PC-3 (cell line): ENCODE results near the gene AEBP1. TPM values are rescaled to one million over a fixed set of nuclear protein-coding genes. Genes with fewer than 3 reads are reported as not detected.
A peak's percentile ranks its signal among the peaks of the same experiment; 100 is the strongest.

Source experiments
- ATAC-seq: fragments of 200-7000 bp; cut with Tn5 transposase; 2 replicates; pipeline ENCODE4 v1.9.1; 2020; ENCODE audit warnings: mild to moderate bottlenecking, moderate library complexity
- BruUV-seq: library from RNA; stranded (reverse); fragments of 400-500 nt; replicated peaks from 2 replicates; lab custom pipeline; 2021; lab: Mats Ljungman, UMichigan
- CTCF ChIA-PET: fragments of 300-600 bp; sonication (Branson Sonifier 250); formaldehyde crosslinking; loops from one replicate; lab custom pipeline; 2022; ENCODE audit warnings: antibody characterized with exemption; lab: Charles Lee
- POLR2A ChIA-PET: fragments of 300-600 bp; sonication (Branson Sonifier 250); formaldehyde crosslinking; loops from one replicate; lab custom pipeline; 2022; ENCODE audit warnings: antibody characterized with exemption; ENCODE audit not compliant: unreplicated experiment; lab: Charles Lee
- DNase-seq: peaks from one replicate; pipeline ENCODE4 v3.0.0-alpha.2; 2015
- H2AFZ ChIP-seq: fragments of 300-600 bp; sonication (generic); 2 replicates; pipeline ENCODE4 v1.6.0; 2016; ENCODE audit warnings: antibody characterized with exemption, low read length
- H3F3A ChIP-seq: fragments of 300-600 bp; sonication (generic); one replicate; pipeline ENCODE4 v1.6.0; 2017; ENCODE audit warnings: antibody characterized with exemption, low read length, control low read depth, mild to moderate bottlenecking; ENCODE audit not compliant: unreplicated experiment
- H3K27ac ChIP-seq: fragments of 300-600 bp; sonication (generic); 2 replicates; pipeline ENCODE4 v1.5.1; 2016; ENCODE audit warnings: mild to moderate bottlenecking, low read length
- H3K27me3 ChIP-seq: fragments of 300-600 bp; sonication (generic); 2 replicates; pipeline ENCODE4 v1.6.1; 2016; ENCODE audit warnings: low read length, mixed read lengths
- H3K36me3 ChIP-seq: fragments of 300-600 bp; sonication (generic); 2 replicates; pipeline ENCODE4 v1.6.1; 2016; ENCODE audit warnings: low read depth, mixed run types, low read length, mixed read lengths
- H3K4me1 ChIP-seq: fragments of 300-600 bp; sonication (generic); 2 replicates; pipeline ENCODE4 v1.5.1; 2016; ENCODE audit warnings: low read length; ENCODE audit not compliant: insufficient read depth
- H3K4me2 ChIP-seq: fragments of 300-600 bp; sonication (generic); 2 replicates; pipeline ENCODE4 v1.6.0; 2016; ENCODE audit warnings: low read length
- H3K4me3 ChIP-seq: fragments of 300-600 bp; sonication (generic); 2 replicates; pipeline ENCODE4 v1.5.1; 2016; ENCODE audit warnings: mild to moderate bottlenecking, low read length, mixed read lengths
- H3K79me2 ChIP-seq: fragments of 300-600 bp; sonication (generic); 2 replicates; pipeline ENCODE4 v1.6.1; 2017; ENCODE audit warnings: low read length, mixed read lengths
- H3K9ac ChIP-seq: fragments of 300-600 bp; sonication (generic); 2 replicates; pipeline ENCODE4 v1.6.0; 2016; ENCODE audit warnings: mild to moderate bottlenecking, low read length
- H3K9me2 ChIP-seq: fragments of 300-600 bp; sonication (generic); replicated peaks from 2 replicates; pipeline ENCODE4 v1.6.1; 2016; ENCODE audit warnings: mixed run types, low read length, mixed read lengths
- H3K9me3 ChIP-seq: fragments of 300-600 bp; sonication (generic); 2 replicates; pipeline ENCODE4 v1.6.1; 2016; ENCODE audit warnings: low read length, mixed read lengths
- H4K20me1 ChIP-seq: fragments of 300-600 bp; sonication (generic); 2 replicates; pipeline ENCODE4 v1.6.1; 2016; ENCODE audit warnings: low read length, mixed read lengths
- EZH2 ChIP-seq: fragments of 300-600 bp; sonication (generic); IDR thresholded peaks from one replicate; pipeline ENCODE4 v1.6.1; 2017; ENCODE audit warnings: antibody characterized with exemption, mild to moderate bottlenecking, low read length; ENCODE audit not compliant: unreplicated experiment
- EZH2phosphoT487 ChIP-seq: fragments of 300-600 bp; sonication (generic); IDR thresholded peaks from 2 replicates; pipeline ENCODE4 v1.6.1; 2018; ENCODE audit warnings: mild to moderate bottlenecking, antibody characterized with exemption, low read length, borderline replicate concordance
- intact Hi-C: fragments of 100-400 bp; cut with micrococcal nuclease; formaldehyde crosslinking; loops from 2 replicates; pipeline ENCODE4 v1.9.0; 2023
- microRNA-seq: library from miRNA; unstranded; fragments of <30 nt; microRNA quantifications from one replicate; pipeline ENCODE4 v1.1.0, GENCODE V29; 2020; ENCODE audit not compliant: unreplicated experiment
- total RNA-seq: library from RNA; depleted of rRNA; stranded (reverse); fragments of >200 nt; gene quantifications from 2 replicates; pipeline ENCODE4 v1.2.3, GENCODE V29; 2014; rRNA removed

Gene AEBP1
- total RNA-seq, 1 experiment from 2014 or later = not detected

- Histone ChIP-seq H3K27me3 (0 out of 2 replicates have a peak, but pooled peaks cover 6% of the 10 kb centered on the region), H2AFZ (no peak overlapping the region), H3K4me2 (no peak overlapping the region; the same call in 1 of the 2 replicates), H3K4me1 (peaks cover 12% of the 10 kb centered on the region; the same call in 1 of the 2 replicates), H4K20me1 (no peaks in the 10 kb centered on the region), H3K9ac (no peak overlapping the region), H3K79me2 (no peaks in the 10 kb centered on the region), H3K9me2 (no peaks in the 10 kb centered on the region), H3K36me3 (no peaks in the 10 kb centered on the region), H3K9me3 (no peaks in the 10 kb centered on the region), H3K4me3 (no peak overlapping the region), H3F3A (no peaks in the 10 kb centered on the region), H3K27ac (no peak overlapping the region)
- ATAC-seq (peak; percentile 65), DNase-seq (peak; percentile 68)
- POLR2A ChIA-PET = no interaction called here
- CTCF ChIA-PET = no interaction called here
- no peak for TF ChIP-seq EZH2
- TF ChIP-seq EZH2phosphoT487 = no peak
- intact Hi-C loops = no loop called here
- BruUV-seq = no TSS peak
These were observed 59.4 kb downstream of the AEBP1 start for GRCh38 chr7:44163591-44163990.

Small RNA genes within 50 kb of the gene (microRNA-seq; reads per million reads assigned to microRNA genes)
- gene MIR6838 = not detected

Other genes with a start within 250 kb of the AEBP1 start
- 199 and 200 TPM in 2 replicates for gene MRPS24, start 234.8 kb upstream of the AEBP1 start, total RNA-seq
- 29.8 and 33.2 TPM in 2 replicates for gene URGCP, start 197.7 kb upstream of the AEBP1 start, total RNA-seq
- gene UBE2D4, start 177.9 kb upstream of the AEBP1 start, total RNA-seq = 11.8 and 17.7 TPM in 2 replicates
- gene SPDYE1, start 106.4 kb upstream of the AEBP1 start, total RNA-seq = not detected in 2 replicates
- 108 and 152 TPM in 2 replicates for gene DBNL, start 59.6 kb upstream of the AEBP1 start, total RNA-seq
- 0.35 and 0.95 TPM in 2 replicates for gene PGAM2, start 38.8 kb upstream of the AEBP1 start, total RNA-seq
- 19.6 and 21.2 TPM in 2 replicates for gene POLM, start 21.8 kb upstream of the AEBP1 start, total RNA-seq
- 224 and 225 TPM in 2 replicates for gene POLD2, start 19.2 kb downstream of the AEBP1 start, total RNA-seq
- not detected in 2 replicates for gene MYL7, start 37.0 kb downstream of the AEBP1 start, total RNA-seq
- gene GCK, start 85.1 kb downstream of the AEBP1 start, total RNA-seq = not detected in 2 replicates
- gene YKT6, start 96.6 kb downstream of the AEBP1 start, total RNA-seq = 133 and 147 TPM in 2 replicates
- gene CAMK2B, start 221.2 kb downstream of the AEBP1 start, total RNA-seq = 0.69 and 1.2 TPM in 2 replicates